Occipital lobe (tissue), 2 donors: Measurements from ENCODE around the gene UGGT1. TPM values are rescaled to one million over a fixed set of nuclear protein-coding genes. Genes with fewer than 3 reads are reported as not detected.

ENCODE experiments used
- DNase-seq: peaks from one replicate; lab custom pipeline; 2025; lab: John Stamatoyannopoulos, UW
- total RNA-seq: library from RNA; depleted of rRNA; stranded (reverse); fragments of >200 nt; gene quantifications from one replicate; pipeline ENCODE4 v1.2.3, GENCODE V29; 2014

The UGGT1 gene
- total RNA-seq, 1 donor from 2014 or later, result 57.6 TPM

- no peak for DNase-seq
These were observed 18.2 kb downstream of the UGGT1 start for GRCh38 chr2:128109243-128109642.

GRCh38 chr2:128115921-128116623 is 25.1 kb downstream of the UGGT1 start:
- no peak for DNase-seq

- DNase-seq, result no peak
These were observed 43.6 kb downstream of the UGGT1 start for GRCh38 chr2:128134573-128134972.

GRCh38 chr2:128137094-128137616 is 46.2 kb downstream of the UGGT1 start:
- no peak for DNase-seq

GRCh38 chr2:128139624-128140023 is 48.6 kb downstream of the UGGT1 start:
- DNase-seq, result no peak

GRCh38 chr2:128145651-128146050 is 54.7 kb downstream of the UGGT1 start:
- DNase-seq, result no peak

GRCh38 chr2:128153786-128154185 is 62.8 kb downstream of the UGGT1 start:
- no peak for DNase-seq

- no peak for DNase-seq
These were observed 63.2 kb downstream of the UGGT1 start for GRCh38 chr2:128154225-128154624.

- DNase-seq, result no peak
These were observed 65.0 kb downstream of the UGGT1 start for GRCh38 chr2:128155970-128156369.

- DNase-seq, result no peak
These were observed 65.8 kb downstream of the UGGT1 start for GRCh38 chr2:128156812-128157211.

GRCh38 chr2:128157644-128158043 is 66.6 kb downstream of the UGGT1 start:
- DNase-seq, result no peak

- DNase-seq, result no peak
These were observed 67.2 kb downstream of the UGGT1 start for GRCh38 chr2:128158176-128158575.

- DNase-seq, result no peak
These were observed 68.4 kb downstream of the UGGT1 start for GRCh38 chr2:128159437-128159836.

GRCh38 chr2:128160616-128161275 is 69.7 kb downstream of the UGGT1 start:
- DNase-seq, result no peak

- no peak for DNase-seq
These were observed 71.3 kb downstream of the UGGT1 start for GRCh38 chr2:128162266-128162665.

GRCh38 chr2:128164311-128164710 is 73.3 kb downstream of the UGGT1 start:
- DNase-seq, result no peak

- DNase-seq, result no peak
These were observed 75.8 kb downstream of the UGGT1 start for GRCh38 chr2:128166746-128167353.

GRCh38 chr2:128169094-128169493 is 78.1 kb downstream of the UGGT1 start:
- no peak for DNase-seq

GRCh38 chr2:128169497-128169896 is 78.5 kb downstream of the UGGT1 start:
- DNase-seq, result no peak

GRCh38 chr2:128169933-128170709 is 79.1 kb downstream of the UGGT1 start:
- DNase-seq, result no peak

- no peak for DNase-seq
These were observed 79.8 kb downstream of the UGGT1 start for GRCh38 chr2:128170776-128171175.

GRCh38 chr2:128172191-128172590 is 81.2 kb downstream of the UGGT1 start:
- no peak for DNase-seq
